HCT116 (cell line): ENCODE results near the gene IGSF21. TPM values are rescaled to one million over a fixed set of nuclear protein-coding genes. Genes with fewer than 3 reads are reported as not detected.
A peak's percentile ranks its signal among the peaks of the same experiment; 100 is the strongest.

Experiments used
- ATAC-seq: fragments of 200-7000 bp; cut with Tn5 transposase; 2 replicates; pipeline ENCODE4 v1.9.1; 2020; ENCODE audit warnings: mild to moderate bottlenecking, moderate library complexity
- BruUV-seq: library from RNA; stranded (reverse); fragments of 400-500 nt; replicated peaks from 2 replicates; lab custom pipeline; 2021; lab: Mats Ljungman, UMichigan
- CTCF ChIA-PET: fragments of 300-600 bp; sonication (Branson Sonifier 250); formaldehyde crosslinking; loops from one replicate; lab custom pipeline; 2021; ENCODE audit warnings: antibody characterized with exemption; lab: Charles Lee
- POLR2A ChIA-PET: fragments of 300-600, 350-600 bp; sonication (Branson Sonifier 250); formaldehyde crosslinking; loops from one replicate; lab custom pipeline; 2021; ENCODE audit warnings: antibody characterized with exemption; lab: Charles Lee
- RAD21 ChIA-PET, 2 experiments: fragments of 300-600 bp; sonication (Branson Sonifier 250); formaldehyde crosslinking; loops; one replicate each; lab custom pipeline; 2023; ENCODE audit warnings: low total read pairs in 2 of 2; ENCODE audit not compliant: uncharacterized antibody in 2 of 2, unreplicated experiment in 2 of 2, low non-redundant PET in 1 of 2; lab: Charles Lee
- DNase-seq: peaks from one replicate; pipeline ENCODE4 v3.0.0-alpha.2; 2010; ENCODE audit warnings: low read depth, low spot score
- H2AFZ ChIP-seq: fragments of 200-600 bp; shearing (Covaris generic), sonication (generic); 2 replicates; pipeline ENCODE4 v1.6.1; 2017; ENCODE audit warnings: low read depth, mixed run types, mixed read lengths, antibody characterized with exemption, low read length; ENCODE audit not compliant: poor library complexity, severe bottlenecking
- H3K27ac ChIP-seq: 2 replicates; pipeline ENCODE4 v1.5.1; 2012; ENCODE audit warnings: low read depth, low read length
- H3K27me3 ChIP-seq: fragments of 200-600 bp; sonication (generic); 2 replicates; pipeline ENCODE4 v1.6.1; 2016; ENCODE audit warnings: mixed run types, low read length, mixed read lengths; ENCODE audit not compliant: insufficient read depth
- H3K36me3 ChIP-seq, 2 experiments: fragments of 200-500 bp in 1 of 2; fragments of 200-600 bp in 1 of 2; sonication (Bioruptor generic) in 1 of 2; sonication (generic) in 1 of 2; 2 replicates each; pipeline versions ENCODE4 v1.5.1 to v1.6.1; 2014 to 2016; ENCODE audit warnings: low read length in 2 of 2, inconsistent platforms in 1 of 2, mixed read lengths in 1 of 2, mixed run types in 1 of 2; ENCODE audit not compliant: insufficient read depth in 2 of 2, control insufficient read depth in 1 of 2
- H3K4me1 ChIP-seq, 2 experiments: fragments of 200-600 bp in 1 of 2; sonication (generic) in 1 of 2; 2 replicates each; pipeline versions ENCODE4 v1.5.1 to v1.6.1; 2012 to 2017; ENCODE audit warnings: low read length in 2 of 2, inconsistent platforms in 1 of 2, mild to moderate bottlenecking in 1 of 2, mixed read lengths in 1 of 2, mixed run types in 1 of 2, moderate library complexity in 1 of 2; ENCODE audit not compliant: insufficient read depth in 2 of 2, control insufficient read depth in 1 of 2
- H3K4me2 ChIP-seq: fragments of 200-600 bp; sonication (generic); 2 replicates; pipeline ENCODE4 v1.6.1; 2017; ENCODE audit warnings: mixed run types, low read length, mixed read lengths
- H3K4me3 ChIP-seq, 2 experiments: fragments of 200-600 bp in 1 of 2; sonication (generic) in 1 of 2; replicated peaks in 1 of 2; 2 replicates each; pipeline ENCODE4 v1.5.1; 2011 to 2016; ENCODE audit warnings: low read length in 2 of 2, control low read depth in 1 of 2, low read depth in 1 of 2, mild to moderate bottlenecking in 1 of 2, mixed read lengths in 1 of 2, mixed run types in 1 of 2
- H3K79me2 ChIP-seq: fragments of 200-600 bp; sonication (generic); 2 replicates; pipeline ENCODE4 v1.6.1; 2017; ENCODE audit warnings: mild to moderate bottlenecking, mixed run types, low read length, moderate library complexity, mixed read lengths; ENCODE audit not compliant: insufficient read depth
- H3K9ac ChIP-seq: fragments of 200-600 bp; sonication (generic); 2 replicates; pipeline ENCODE4 v1.6.1; 2016; ENCODE audit warnings: low read length, mixed read lengths
- H3K9me2 ChIP-seq: fragments of 200-600 bp; sonication (generic), shearing (Covaris generic); 2 replicates; pipeline ENCODE4 v1.6.1; 2017; ENCODE audit warnings: mixed run types, mild to moderate bottlenecking, moderate library complexity; ENCODE audit not compliant: insufficient read depth
- H3K9me3 ChIP-seq, 2 experiments: fragments of 200-500 bp in 1 of 2; fragments of 200-600 bp in 1 of 2; sonication (Bioruptor generic) in 1 of 2; sonication (generic) in 1 of 2; 2 replicates each; pipeline ENCODE4 v1.6.1; 2014 to 2017; ENCODE audit warnings: low read length in 2 of 2, mixed read lengths in 2 of 2, inconsistent platforms in 1 of 2, low read depth in 1 of 2, mild to moderate bottlenecking in 1 of 2, mixed run types in 1 of 2, moderate library complexity in 1 of 2; ENCODE audit not compliant: control insufficient read depth in 1 of 2, insufficient read depth in 1 of 2
- H4K20me1 ChIP-seq: fragments of 200-600 bp; sonication (generic), shearing (Covaris generic); 2 replicates; pipeline ENCODE4 v1.6.1; 2017; ENCODE audit warnings: mixed run types, mild to moderate bottlenecking, moderate library complexity; ENCODE audit not compliant: insufficient read depth
- CBX3 ChIP-seq: IDR thresholded peaks from 2 replicates; pipeline ENCODE4 v1.6.1; 2012; ENCODE audit warnings: low read depth
- CEBPB ChIP-seq: IDR thresholded peaks from 2 replicates; pipeline ENCODE4 v1.6.1; 2012; ENCODE audit warnings: low read depth
- EZH2 ChIP-seq: fragments of 200-600 bp; sonication (generic); IDR thresholded peaks from 2 replicates; pipeline ENCODE4 v1.6.1; 2017; ENCODE audit warnings: antibody characterized with exemption, mixed run types
- EZH2phosphoT487 ChIP-seq: fragments of 200-600 bp; IDR thresholded peaks from 2 replicates; pipeline ENCODE4 v1.6.1; 2018; ENCODE audit warnings: antibody characterized with exemption, borderline replicate concordance
- FOSL1 ChIP-seq: IDR thresholded peaks from 2 replicates; pipeline ENCODE4 v1.6.1; 2012; ENCODE audit warnings: low read depth
- JUND ChIP-seq: IDR thresholded peaks from 2 replicates; pipeline ENCODE4 v1.6.1; 2012
- MAX ChIP-seq: IDR thresholded peaks from 2 replicates; pipeline ENCODE4 v1.6.1; 2012
- POLR2A ChIP-seq: IDR thresholded peaks from 2 replicates; pipeline ENCODE4 v1.7.0; 2011; ENCODE audit warnings: borderline replicate concordance; ENCODE audit not compliant: insufficient read depth, insufficient read length; ENCODE audit errors: extremely low read depth
- SRF ChIP-seq: IDR thresholded peaks from 2 replicates; pipeline ENCODE4 v1.6.1; 2012; ENCODE audit warnings: low read depth
- TCF7L2 ChIP-seq: IDR thresholded peaks from 2 replicates; pipeline ENCODE4 v1.7.0; 2011; ENCODE audit warnings: borderline replicate concordance, inconsistent platforms; ENCODE audit not compliant: insufficient read depth, insufficient read length; ENCODE audit errors: extremely low read depth
- ZBTB33 ChIP-seq: IDR thresholded peaks from 2 replicates; pipeline ENCODE4 v1.6.1; 2011; ENCODE audit warnings: mild to moderate bottlenecking, low read length, moderate library complexity; ENCODE audit not compliant: insufficient replicate concordance; ENCODE audit errors: extremely low read depth
- ZNF274 ChIP-seq: fragments of 200-500 bp; sonication (Bioruptor generic); IDR thresholded peaks from 2 replicates; pipeline ENCODE4 v1.6.1; 2014; ENCODE audit warnings: mild to moderate bottlenecking, low read depth, low read length, inconsistent platforms
- intact Hi-C: fragments of 100-400 bp; cut with micrococcal nuclease; formaldehyde crosslinking; loops from 2 replicates; pipeline ENCODE4 v1.10.0; 2022
- total RNA-seq: library from RNA; stranded (reverse); gene quantifications from one replicate; pipeline ENCODE4 v1.2.1, GENCODE V29; 2021; ENCODE audit not compliant: unreplicated experiment
- TF ChIP-seq, protein P1 (sequence below): IDR thresholded peaks from 2 replicates; pipeline ENCODE4 v1.6.1; 2012; ENCODE audit warnings: low read depth

The IGSF21 gene
- total RNA-seq, 1 experiment from 2014 or later: not detected

DNA sequence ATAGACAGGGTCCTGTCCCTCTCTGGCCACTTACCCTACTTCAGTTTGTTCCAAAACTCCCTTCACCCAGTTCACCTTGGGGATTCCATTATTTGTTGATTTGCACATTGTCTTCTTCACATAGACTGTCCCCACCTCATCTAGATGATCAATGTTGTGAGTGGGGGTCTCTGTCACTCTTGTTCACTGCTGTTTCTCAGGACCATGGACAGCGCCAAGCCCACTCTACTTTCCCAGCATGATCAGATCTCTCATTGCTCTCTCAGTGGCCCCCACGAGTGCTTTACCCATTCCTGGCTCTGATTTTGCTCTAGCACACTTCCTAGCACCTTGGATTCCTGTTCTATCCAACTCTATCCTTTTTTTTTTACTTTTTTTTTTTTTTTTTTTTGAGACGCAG is 45.4 kb upstream of the IGSF21 start:
- H4K20me1 ChIP-seq: no peaks in the 10 kb centered on the region
- H3K9ac ChIP-seq: no peak overlapping the region
- H3K9me3 ChIP-seq: no peaks in the 10 kb centered on the region
- no peak overlapping the region for H2AFZ ChIP-seq
- H3K36me3 ChIP-seq: no peaks in the 10 kb centered on the region
- no TSS peak for BruUV-seq
- TF ChIP-seq TCF7L2 (no peak), MAX (no peak)
- TF ChIP-seq, protein P1, sequence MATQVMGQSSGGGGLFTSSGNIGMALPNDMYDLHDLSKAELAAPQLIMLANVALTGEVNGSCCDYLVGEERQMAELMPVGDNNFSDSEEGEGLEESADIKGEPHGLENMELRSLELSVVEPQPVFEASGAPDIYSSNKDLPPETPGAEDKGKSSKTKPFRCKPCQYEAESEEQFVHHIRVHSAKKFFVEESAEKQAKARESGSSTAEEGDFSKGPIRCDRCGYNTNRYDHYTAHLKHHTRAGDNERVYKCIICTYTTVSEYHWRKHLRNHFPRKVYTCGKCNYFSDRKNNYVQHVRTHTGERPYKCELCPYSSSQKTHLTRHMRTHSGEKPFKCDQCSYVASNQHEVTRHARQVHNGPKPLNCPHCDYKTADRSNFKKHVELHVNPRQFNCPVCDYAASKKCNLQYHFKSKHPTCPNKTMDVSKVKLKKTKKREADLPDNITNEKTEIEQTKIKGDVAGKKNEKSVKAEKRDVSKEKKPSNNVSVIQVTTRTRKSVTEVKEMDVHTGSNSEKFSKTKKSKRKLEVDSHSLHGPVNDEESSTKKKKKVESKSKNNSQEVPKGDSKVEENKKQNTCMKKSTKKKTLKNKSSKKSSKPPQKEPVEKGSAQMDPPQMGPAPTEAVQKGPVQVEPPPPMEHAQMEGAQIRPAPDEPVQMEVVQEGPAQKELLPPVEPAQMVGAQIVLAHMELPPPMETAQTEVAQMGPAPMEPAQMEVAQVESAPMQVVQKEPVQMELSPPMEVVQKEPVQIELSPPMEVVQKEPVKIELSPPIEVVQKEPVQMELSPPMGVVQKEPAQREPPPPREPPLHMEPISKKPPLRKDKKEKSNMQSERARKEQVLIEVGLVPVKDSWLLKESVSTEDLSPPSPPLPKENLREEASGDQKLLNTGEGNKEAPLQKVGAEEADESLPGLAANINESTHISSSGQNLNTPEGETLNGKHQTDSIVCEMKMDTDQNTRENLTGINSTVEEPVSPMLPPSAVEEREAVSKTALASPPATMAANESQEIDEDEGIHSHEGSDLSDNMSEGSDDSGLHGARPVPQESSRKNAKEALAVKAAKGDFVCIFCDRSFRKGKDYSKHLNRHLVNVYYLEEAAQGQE: peak; percentile 70
- H3K4me1 ChIP-seq: no peaks in the 10 kb centered on the region
- POLR2A ChIA-PET: interaction anchor here (0.6 kb wide), 1 partner anchor 69 kb away, joined by 4 read pairs; no protein-coding TSS in a partner anchor
- CTCF ChIA-PET: no interaction called here
- peaks cover 72% of the 10 kb centered on the region for H3K27me3 ChIP-seq
- RAD21 ChIA-PET: no interaction called here
- intact Hi-C loops: no loop called here
- H3K79me2 ChIP-seq: no peaks in the 10 kb centered on the region
- DNase-seq (no peak), ATAC-seq (no peak)
- H3K4me3 ChIP-seq: no peak overlapping the region
- no peak overlapping the region for H3K4me2 ChIP-seq
- no peak overlapping the region for H3K27ac ChIP-seq
- no peaks in the 10 kb centered on the region for H3K9me2 ChIP-seq

- ChIA-PET POLR2A (no interaction called here), CTCF (no interaction called here), RAD21 (no interaction called here)
These were observed 43.1 kb upstream of the IGSF21 start for GRCh38 chr1:18064534-18064933.

More at GRCh38 chr1:18064534-18064933, 43.1 kb upstream of the IGSF21 start:
- Histone ChIP-seq H3K27ac (no peak overlapping the region), H2AFZ (no peak overlapping the region), H3K9me3 (no peaks in the 10 kb centered on the region), H3K27me3 (peaks cover 70% of the 10 kb centered on the region), H3K36me3 (no peaks in the 10 kb centered on the region), H3K79me2 (no peaks in the 10 kb centered on the region), H3K4me3 (no peak overlapping the region)
- intact Hi-C loops: no loop called here
- TF ChIP-seq SRF: no peak
- no peak for TF ChIP-seq EZH2phosphoT487
- no peak for TF ChIP-seq ZNF274
- no peak for TF ChIP-seq TCF7L2
- no peak for TF ChIP-seq JUND
- TF ChIP-seq POLR2A: no peak
- TF ChIP-seq CEBPB: no peak
- TF ChIP-seq EZH2: no peak
- no peak for TF ChIP-seq CBX3
- no peak for TF ChIP-seq FOSL1
- TF ChIP-seq ZBTB33: no peak
- TF ChIP-seq, all 23 proteins: peak for 0
- no peaks in the 10 kb centered on the region for H4K20me1 ChIP-seq
- no peak overlapping the region for H3K9ac ChIP-seq
- BruUV-seq: no TSS peak
- no peaks in the 10 kb centered on the region for H3K9me2 ChIP-seq
- ATAC-seq: no peak
- no peak for DNase-seq
- H3K4me1 ChIP-seq: no peaks in the 10 kb centered on the region
- H3K4me2 ChIP-seq: no peak overlapping the region
